ENCODE results near the gene SRGAP3.

DNA sequence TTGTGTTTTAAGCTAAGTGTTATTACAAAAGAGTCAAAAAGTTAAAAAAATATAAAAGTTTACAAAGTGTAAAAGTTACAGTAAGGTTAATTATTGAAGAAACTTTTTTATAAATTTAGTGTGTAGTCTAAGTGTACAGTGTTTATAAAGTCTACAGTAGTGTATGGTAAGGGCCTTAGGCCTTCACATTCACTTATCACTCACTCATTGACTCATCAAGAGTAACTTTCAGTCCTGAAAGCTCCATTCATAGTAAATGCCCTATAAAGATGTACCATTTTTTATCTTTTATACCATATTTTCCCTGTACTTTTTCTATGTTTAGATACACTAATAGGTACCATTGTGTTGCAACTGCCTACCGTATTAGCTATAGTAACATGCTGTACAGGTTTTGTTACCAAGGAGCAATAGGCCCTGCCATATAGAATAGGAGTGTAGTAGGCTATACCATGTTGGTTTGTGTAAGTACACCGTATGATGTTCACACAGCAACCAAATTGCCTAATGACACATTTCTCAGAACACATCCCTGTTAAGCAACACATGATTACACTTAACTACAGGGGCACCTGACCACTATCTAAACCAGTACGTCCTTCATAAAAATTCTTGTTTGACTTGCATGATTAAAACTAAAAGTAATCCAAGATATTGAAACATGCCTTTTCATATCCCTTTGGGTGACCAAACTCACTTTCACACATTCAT is 303.4 kb downstream of the SRGAP3 start:
- TF ChIP-seq, protein P1, sequence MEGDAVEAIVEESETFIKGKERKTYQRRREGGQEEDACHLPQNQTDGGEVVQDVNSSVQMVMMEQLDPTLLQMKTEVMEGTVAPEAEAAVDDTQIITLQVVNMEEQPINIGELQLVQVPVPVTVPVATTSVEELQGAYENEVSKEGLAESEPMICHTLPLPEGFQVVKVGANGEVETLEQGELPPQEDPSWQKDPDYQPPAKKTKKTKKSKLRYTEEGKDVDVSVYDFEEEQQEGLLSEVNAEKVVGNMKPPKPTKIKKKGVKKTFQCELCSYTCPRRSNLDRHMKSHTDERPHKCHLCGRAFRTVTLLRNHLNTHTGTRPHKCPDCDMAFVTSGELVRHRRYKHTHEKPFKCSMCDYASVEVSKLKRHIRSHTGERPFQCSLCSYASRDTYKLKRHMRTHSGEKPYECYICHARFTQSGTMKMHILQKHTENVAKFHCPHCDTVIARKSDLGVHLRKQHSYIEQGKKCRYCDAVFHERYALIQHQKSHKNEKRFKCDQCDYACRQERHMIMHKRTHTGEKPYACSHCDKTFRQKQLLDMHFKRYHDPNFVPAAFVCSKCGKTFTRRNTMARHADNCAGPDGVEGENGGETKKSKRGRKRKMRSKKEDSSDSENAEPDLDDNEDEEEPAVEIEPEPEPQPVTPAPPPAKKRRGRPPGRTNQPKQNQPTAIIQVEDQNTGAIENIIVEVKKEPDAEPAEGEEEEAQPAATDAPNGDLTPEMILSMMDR (IDR thresholded peaks at IDR 0.05), result no peak
- no peak for TF ChIP-seq POLR2A (IDR thresholded peaks at IDR 0.05)

All from uterus (tissue), 2 donors.